ENCODE measurements around the gene LILRB2.

DNA sequence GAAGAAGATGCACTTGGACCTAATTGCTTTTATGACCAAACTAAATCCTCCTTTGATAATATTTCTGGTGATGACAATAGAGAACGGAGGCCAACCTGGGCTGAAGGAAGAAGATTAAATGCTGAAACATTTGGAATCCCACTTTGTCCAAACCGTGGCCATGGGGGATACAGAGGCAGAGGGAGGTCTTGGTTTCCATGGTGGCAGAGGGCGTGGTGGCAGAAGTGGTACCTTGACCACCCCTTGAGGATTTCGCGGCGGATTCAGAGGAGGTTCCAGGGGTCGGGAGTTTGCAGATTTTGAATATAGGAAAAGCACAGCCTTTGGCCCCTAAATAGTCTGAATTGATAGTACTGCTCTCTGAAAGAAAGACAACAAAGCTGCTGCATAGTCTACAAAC lies 50.9 kb downstream of the LILRB2 start:
- TF ChIP-seq, protein P1, sequence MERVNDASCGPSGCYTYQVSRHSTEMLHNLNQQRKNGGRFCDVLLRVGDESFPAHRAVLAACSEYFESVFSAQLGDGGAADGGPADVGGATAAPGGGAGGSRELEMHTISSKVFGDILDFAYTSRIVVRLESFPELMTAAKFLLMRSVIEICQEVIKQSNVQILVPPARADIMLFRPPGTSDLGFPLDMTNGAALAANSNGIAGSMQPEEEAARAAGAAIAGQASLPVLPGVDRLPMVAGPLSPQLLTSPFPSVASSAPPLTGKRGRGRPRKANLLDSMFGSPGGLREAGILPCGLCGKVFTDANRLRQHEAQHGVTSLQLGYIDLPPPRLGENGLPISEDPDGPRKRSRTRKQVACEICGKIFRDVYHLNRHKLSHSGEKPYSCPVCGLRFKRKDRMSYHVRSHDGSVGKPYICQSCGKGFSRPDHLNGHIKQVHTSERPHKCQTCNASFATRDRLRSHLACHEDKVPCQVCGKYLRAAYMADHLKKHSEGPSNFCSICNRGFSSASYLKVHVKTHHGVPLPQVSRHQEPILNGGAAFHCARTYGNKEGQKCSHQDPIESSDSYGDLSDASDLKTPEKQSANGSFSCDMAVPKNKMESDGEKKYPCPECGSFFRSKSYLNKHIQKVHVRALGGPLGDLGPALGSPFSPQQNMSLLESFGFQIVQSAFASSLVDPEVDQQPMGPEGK (CRISPR knock-in tag; IDR thresholded peaks at IDR 0.05; ENCODE audit: borderline replicate concordance): no peak
- TF ChIP-seq CSDC2 (CRISPR knock-in tag; IDR thresholded peaks at IDR 0.05): no peak
- no peak for TF ChIP-seq ZNF565 (CRISPR knock-in tag; conservative IDR thresholded peaks at IDR 0.05; ENCODE audit: low read depth)
- TF ChIP-seq ZFP3 (CRISPR knock-in tag; IDR thresholded peaks at IDR 0.05): no peak
- no peak for TF ChIP-seq PPARA (CRISPR knock-in tag; IDR thresholded peaks at IDR 0.05; ENCODE audit: borderline replicate concordance)
- no peak for TF ChIP-seq TOX (CRISPR knock-in tag; IDR thresholded peaks at IDR 0.05; ENCODE audit: borderline replicate concordance)
- TF ChIP-seq GLIS3 (CRISPR knock-in tag; IDR thresholded peaks at IDR 0.05): no peak
- no peak for TF ChIP-seq RARB (CRISPR knock-in tag; IDR thresholded peaks at IDR 0.05)
- no peak for TF ChIP-seq ISL1 (CRISPR knock-in tag; IDR thresholded peaks at IDR 0.05)
- TF ChIP-seq, protein P2, sequence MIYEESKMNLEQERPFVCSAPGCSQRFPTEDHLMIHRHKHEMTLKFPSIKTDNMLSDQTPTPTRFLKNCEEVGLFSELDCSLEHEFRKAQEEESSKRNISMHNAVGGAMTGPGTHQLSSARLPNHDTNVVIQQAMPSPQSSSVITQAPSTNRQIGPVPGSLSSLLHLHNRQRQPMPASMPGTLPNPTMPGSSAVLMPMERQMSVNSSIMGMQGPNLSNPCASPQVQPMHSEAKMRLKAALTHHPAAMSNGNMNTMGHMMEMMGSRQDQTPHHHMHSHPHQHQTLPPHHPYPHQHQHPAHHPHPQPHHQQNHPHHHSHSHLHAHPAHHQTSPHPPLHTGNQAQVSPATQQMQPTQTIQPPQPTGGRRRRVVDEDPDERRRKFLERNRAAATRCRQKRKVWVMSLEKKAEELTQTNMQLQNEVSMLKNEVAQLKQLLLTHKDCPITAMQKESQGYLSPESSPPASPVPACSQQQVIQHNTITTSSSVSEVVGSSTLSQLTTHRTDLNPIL (CRISPR knock-in tag; IDR thresholded peaks at IDR 0.05; ENCODE audit: low read depth): no peak
- TF ChIP-seq, protein P3, sequence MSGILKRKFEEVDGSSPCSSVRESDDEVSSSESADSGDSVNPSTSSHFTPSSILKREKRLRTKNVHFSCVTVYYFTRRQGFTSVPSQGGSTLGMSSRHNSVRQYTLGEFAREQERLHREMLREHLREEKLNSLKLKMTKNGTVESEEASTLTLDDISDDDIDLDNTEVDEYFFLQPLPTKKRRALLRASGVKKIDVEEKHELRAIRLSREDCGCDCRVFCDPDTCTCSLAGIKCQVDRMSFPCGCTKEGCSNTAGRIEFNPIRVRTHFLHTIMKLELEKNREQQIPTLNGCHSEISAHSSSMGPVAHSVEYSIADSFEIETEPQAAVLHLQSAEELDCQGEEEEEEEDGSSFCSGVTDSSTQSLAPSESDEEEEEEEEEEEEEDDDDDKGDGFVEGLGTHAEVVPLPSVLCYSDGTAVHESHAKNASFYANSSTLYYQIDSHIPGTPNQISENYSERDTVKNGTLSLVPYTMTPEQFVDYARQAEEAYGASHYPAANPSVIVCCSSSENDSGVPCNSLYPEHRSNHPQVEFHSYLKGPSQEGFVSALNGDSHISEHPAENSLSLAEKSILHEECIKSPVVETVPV (CRISPR knock-in tag; IDR thresholded peaks at IDR 0.05): no peak
- no peak for TF ChIP-seq ESRRG (CRISPR knock-in tag; IDR thresholded peaks at IDR 0.05)
- TF ChIP-seq SNAI2 (CRISPR knock-in tag; IDR thresholded peaks at IDR 0.05): no peak
